GM20000 (cell line): ENCODE measurements around the gene LPCAT1.

Experiments used
- DNase-seq: peaks from one replicate; pipeline ENCODE4 v3.0.0; 2012; ENCODE audit warnings: low spot score
- TF ChIP-seq, protein P1 (sequence below): IDR thresholded peaks from 2 replicates; pipeline ENCODE4 v1.5.1; 2012; ENCODE audit warnings: mild to moderate bottlenecking, control low read depth; ENCODE audit errors: extremely low read depth, missing control alignments

LPCAT1 gene

GRCh38 chr5:1510631-1511030, 13.1 kb downstream of the LPCAT1 start:
- TF ChIP-seq, protein P1, sequence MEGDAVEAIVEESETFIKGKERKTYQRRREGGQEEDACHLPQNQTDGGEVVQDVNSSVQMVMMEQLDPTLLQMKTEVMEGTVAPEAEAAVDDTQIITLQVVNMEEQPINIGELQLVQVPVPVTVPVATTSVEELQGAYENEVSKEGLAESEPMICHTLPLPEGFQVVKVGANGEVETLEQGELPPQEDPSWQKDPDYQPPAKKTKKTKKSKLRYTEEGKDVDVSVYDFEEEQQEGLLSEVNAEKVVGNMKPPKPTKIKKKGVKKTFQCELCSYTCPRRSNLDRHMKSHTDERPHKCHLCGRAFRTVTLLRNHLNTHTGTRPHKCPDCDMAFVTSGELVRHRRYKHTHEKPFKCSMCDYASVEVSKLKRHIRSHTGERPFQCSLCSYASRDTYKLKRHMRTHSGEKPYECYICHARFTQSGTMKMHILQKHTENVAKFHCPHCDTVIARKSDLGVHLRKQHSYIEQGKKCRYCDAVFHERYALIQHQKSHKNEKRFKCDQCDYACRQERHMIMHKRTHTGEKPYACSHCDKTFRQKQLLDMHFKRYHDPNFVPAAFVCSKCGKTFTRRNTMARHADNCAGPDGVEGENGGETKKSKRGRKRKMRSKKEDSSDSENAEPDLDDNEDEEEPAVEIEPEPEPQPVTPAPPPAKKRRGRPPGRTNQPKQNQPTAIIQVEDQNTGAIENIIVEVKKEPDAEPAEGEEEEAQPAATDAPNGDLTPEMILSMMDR: no peak
- DNase-seq: peak; percentile 16

DNA sequence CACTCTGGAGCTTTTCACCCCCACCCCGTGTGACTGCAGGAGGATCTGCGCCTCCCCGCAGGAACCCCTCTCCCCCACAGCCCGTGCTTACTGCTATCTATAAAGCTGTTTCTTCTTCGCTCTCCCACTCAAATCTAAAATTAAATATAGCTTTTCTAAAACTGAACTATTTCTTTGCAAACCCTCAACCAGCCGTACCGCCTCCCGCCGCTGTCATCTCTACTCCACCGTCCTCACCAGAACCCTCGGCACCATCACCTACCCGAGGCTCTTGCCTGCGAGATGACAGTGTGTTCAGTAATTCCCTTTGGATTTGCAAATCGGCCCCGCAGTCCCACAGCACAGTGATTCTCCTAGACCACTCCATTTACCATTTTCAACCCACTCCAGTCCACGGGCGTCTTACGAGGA, 13.6 kb downstream of the LPCAT1 start:
- TF ChIP-seq, protein P1: no peak
- peak; percentile 18 for DNase-seq

DNA sequence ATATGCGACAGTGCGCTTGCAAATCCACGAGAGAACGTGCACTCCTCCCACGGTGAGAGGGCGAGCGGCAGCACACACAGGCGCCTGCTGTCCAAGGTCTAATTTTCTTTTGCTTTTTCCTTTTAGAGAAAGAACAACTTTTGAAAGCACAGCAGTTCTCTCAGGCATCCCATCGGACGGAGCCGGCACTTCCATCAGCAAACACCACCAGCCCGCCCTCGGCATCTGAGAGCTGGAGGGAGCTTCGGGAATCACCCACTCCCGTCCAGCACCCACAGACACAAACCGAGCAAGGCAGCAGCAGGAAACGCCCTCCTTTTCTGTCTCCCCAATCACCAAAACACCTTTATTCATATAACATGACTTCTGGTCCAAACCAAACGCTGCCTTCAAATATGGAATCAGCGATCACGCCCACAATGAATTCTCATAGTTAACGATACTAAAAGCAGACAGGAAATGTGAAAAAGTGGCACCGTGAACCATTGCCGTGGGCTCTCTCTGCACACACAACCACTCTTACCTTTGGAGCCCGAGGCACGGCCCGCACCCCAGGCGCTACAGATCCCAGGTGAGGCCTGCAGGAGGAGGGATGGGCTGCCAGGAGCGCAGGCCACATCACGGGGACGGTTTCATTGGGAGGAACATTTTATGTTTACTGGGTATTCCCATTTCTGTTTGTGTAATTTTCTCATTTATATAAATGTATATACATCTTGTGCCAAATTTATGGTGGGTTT, 14.2 kb downstream of the LPCAT1 start:
- TF ChIP-seq, protein P1: no peak
- no peak for DNase-seq

GRCh38 chr5:1508659-1509290, 15.0 kb downstream of the LPCAT1 start:
- TF ChIP-seq, protein P1: no peak
- DNase-seq: no peak

- TF ChIP-seq, protein P1: no peak
- no peak for DNase-seq
Observed at GRCh38 chr5:1507961-1508658, 15.7 kb downstream of the LPCAT1 start.

DNA sequence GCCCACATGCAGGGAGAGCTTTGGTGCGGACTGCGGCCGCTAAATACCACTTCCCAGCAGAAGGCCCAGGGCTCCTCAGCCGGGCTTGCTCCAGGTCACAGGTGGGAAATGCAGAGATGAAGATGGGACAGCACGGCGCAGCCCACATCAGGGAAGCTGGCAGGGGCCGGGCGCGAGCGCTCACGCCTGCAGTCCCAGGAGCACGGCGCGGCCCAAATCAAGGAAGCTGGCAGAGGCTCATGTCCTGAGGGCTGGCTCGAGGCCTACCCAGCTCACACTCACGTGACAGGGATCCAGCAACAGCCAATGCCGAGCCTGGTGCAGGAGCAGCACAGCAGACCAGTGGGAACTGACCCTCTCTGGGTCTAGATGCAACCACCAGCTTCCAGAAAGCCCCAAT, 16.3 kb downstream of the LPCAT1 start:
- TF ChIP-seq, protein P1: no peak
- no peak for DNase-seq

GRCh38 chr5:1507014-1507375, 16.8 kb downstream of the LPCAT1 start:
- DNase-seq: no peak
- TF ChIP-seq, protein P1: no peak
